GM21786 (cell line): ENCODE measurements around the gene SAFB2.

Experiments
- ATAC-seq: cut with Tn5 transposase; IDR thresholded peaks from one replicate; pipeline ENCODE4 v1.9.1; 2021; ENCODE audit not compliant: unreplicated experiment

SAFB2 gene

GRCh38 chr19:5585461-5586299 lies 36.9 kb downstream of the SAFB2 start:
- no peak for ATAC-seq

- ATAC-seq: no peak
Observed at GRCh38 chr19:5580161-5580571, 42.4 kb downstream of the SAFB2 start.

GRCh38 chr19:5579697-5580096 lies 42.9 kb downstream of the SAFB2 start:
- no peak for ATAC-seq

- no peak for ATAC-seq
Observed at GRCh38 chr19:5579286-5579685, 43.3 kb downstream of the SAFB2 start.

- ATAC-seq: no peak
Observed at GRCh38 chr19:5578097-5578846, 44.3 kb downstream of the SAFB2 start.

GRCh38 chr19:5575590-5575989 lies 47.0 kb downstream of the SAFB2 start:
- ATAC-seq: no peak

GRCh38 chr19:5572556-5573286 lies 49.9 kb downstream of the SAFB2 start:
- no peak for ATAC-seq

- no peak for ATAC-seq
Observed at GRCh38 chr19:5571777-5572176, 50.8 kb downstream of the SAFB2 start.

GRCh38 chr19:5567970-5568407 lies 54.6 kb downstream of the SAFB2 start:
- no peak for ATAC-seq

GRCh38 chr19:5567360-5567969 lies 55.1 kb downstream of the SAFB2 start, which contains the start of gene TINCR:
TSS of gene TINCR (minus strand) at chr19:5567953.
- no peak for ATAC-seq

- ATAC-seq: no peak
Observed at GRCh38 chr19:5564930-5565329, 57.6 kb downstream of the SAFB2 start.

- ATAC-seq: no peak
Observed at GRCh38 chr19:5563935-5564612, 58.5 kb downstream of the SAFB2 start.

- ATAC-seq: no peak
Observed at GRCh38 chr19:5563008-5563431, 59.6 kb downstream of the SAFB2 start.

- no peak for ATAC-seq
Observed at GRCh38 chr19:5562280-5562679, 60.3 kb downstream of the SAFB2 start.

- no peak for ATAC-seq
Observed at GRCh38 chr19:5561559-5561958, 61.0 kb downstream of the SAFB2 start.

GRCh38 chr19:5560156-5560555 lies 62.4 kb downstream of the SAFB2 start:
- no peak for ATAC-seq

- no peak for ATAC-seq
Observed at GRCh38 chr19:5559804-5560133, 62.8 kb downstream of the SAFB2 start.

- no peak for ATAC-seq
Observed at GRCh38 chr19:5558101-5558621, 64.4 kb downstream of the SAFB2 start.

- ATAC-seq: no peak
Observed at GRCh38 chr19:5557691-5558090, 64.9 kb downstream of the SAFB2 start.

GRCh38 chr19:5554828-5555227 lies 67.7 kb downstream of the SAFB2 start:
- no peak for ATAC-seq
